GM12872 (cell line): ENCODE measurements around the gene ARAP2.

Experiments used
- TF ChIP-seq, protein P1 (sequence below): IDR thresholded peaks from 3 replicates; pipeline ENCODE4 v1.5.1; 2011; ENCODE audit warnings: low read depth, mild to moderate bottlenecking, low read length, moderate library complexity; ENCODE audit not compliant: insufficient read depth

Gene ARAP2

DNA sequence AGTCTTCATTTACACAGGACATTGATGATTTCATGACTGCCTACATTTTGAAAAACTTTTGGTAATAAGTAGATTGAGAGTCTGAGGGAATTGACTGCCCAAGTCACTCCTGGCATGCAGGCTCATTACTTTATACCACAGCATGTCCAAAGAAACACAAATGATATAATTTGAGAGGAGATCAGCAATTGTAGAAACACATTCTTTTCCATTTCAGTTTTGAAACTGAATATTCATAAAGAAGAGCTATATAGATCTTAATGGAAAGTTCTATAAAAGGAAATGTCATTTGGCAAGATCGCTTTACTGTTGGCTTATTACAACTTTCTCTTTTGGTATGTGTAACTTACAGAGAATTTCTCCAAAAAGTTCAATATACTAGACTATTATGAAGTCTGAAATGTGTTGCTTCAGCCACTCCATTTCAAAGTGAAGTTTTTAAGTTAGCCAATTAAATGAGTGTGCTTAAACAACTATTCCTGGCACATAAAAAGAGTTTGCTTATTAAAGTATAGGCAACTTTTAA lies 158.0 kb downstream of the ARAP2 start:
- TF ChIP-seq, protein P1, sequence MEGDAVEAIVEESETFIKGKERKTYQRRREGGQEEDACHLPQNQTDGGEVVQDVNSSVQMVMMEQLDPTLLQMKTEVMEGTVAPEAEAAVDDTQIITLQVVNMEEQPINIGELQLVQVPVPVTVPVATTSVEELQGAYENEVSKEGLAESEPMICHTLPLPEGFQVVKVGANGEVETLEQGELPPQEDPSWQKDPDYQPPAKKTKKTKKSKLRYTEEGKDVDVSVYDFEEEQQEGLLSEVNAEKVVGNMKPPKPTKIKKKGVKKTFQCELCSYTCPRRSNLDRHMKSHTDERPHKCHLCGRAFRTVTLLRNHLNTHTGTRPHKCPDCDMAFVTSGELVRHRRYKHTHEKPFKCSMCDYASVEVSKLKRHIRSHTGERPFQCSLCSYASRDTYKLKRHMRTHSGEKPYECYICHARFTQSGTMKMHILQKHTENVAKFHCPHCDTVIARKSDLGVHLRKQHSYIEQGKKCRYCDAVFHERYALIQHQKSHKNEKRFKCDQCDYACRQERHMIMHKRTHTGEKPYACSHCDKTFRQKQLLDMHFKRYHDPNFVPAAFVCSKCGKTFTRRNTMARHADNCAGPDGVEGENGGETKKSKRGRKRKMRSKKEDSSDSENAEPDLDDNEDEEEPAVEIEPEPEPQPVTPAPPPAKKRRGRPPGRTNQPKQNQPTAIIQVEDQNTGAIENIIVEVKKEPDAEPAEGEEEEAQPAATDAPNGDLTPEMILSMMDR = no peak

DNA sequence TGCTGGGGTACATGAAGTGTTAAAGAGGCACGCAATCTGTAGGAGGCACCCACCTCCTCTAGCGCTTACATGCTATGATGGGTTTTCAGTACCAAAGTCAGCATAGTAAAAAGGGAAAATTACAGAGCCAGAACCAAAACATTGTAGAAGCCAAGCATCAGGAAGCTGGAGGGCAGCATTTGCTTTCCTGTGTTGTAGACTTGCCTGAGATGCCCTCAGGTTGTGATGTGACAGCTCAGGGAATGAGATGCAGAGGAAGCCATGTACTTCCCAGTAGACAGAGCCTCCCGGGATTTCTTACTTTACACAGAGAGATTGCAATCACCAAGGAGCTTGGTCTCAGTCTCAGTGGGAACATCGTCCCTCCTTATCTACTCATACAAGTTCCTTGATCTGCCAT lies 161.5 kb downstream of the ARAP2 start:
- TF ChIP-seq, protein P1 = no peak

DNA sequence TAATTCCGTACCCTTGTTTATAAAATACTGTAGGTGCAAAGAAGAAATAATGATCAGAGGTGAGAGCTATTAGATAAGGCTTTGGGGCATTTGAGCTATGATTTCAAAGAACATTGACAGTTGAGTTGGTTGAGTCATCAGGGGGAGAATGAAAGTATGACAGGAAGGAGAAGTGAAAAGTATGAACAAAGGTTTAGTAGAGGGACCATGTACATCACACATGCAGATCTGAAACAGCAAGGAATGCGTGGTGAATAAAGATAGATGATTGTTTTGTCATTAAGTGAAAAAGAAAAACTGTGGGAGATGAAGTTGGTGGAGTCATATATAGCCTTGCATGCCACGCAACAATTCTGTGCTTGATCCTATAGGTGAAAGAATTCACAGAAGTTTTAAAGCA lies 163.1 kb downstream of the ARAP2 start:
- TF ChIP-seq, protein P1 = no peak

DNA sequence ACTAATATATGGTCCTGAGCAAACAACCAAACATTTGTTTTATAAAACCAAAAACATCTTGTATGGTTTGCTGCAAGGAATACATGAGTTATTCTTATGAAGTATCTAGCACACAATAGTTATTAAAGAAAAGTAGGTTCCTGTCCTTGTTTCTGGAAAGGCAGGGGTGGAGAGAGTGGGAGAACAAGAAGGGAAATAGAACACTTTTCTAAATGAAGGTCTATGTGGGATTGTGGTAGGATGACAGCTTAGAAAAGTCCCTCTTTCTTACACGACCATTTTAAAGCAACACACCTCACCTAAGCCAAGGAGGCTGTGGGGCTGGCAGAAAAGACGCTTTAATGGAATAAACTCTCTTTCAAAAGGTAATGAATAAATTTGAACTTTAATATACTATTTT lies 164.6 kb downstream of the ARAP2 start:
- TF ChIP-seq, protein P1 = no peak

DNA sequence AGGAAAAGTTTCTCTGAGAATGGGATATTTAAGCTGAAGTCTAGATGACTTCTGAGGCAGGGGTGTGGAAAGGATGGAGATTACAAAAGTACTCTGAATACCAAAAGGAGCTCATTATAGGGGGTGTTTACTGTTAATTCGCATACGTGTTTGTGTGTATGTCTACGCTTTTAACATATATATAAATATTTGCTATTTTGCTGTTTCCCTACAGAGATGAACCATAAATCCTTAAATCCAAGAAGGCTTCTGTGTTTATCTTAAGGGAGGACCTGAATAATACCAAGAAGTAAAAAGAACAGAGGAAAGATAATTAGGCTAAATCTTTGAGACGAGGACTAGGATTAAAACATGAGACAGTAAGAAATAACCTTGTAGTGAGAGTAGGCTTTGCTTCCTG lies 166.0 kb downstream of the ARAP2 start:
- TF ChIP-seq, protein P1 = no peak

DNA sequence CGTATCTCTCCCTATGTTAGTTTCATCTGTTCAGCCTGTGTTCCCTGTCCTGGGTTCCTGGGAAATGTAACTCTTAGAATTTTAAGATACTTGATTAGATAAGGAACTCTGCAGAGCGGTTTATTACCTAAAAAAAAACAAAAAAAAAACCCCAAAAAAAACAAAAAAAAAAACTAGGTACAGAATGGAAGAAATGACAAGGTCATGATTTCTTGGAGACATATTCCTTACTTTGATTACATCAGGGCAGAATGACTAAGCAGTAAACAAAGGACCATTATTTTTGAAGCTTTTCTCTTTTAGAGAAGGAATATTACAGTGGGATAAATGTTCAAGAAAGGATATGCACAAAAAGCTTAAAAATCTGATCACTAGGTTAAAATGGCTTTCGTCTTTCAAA lies 171.8 kb downstream of the ARAP2 start:
- TF ChIP-seq, protein P1 = no peak

DNA sequence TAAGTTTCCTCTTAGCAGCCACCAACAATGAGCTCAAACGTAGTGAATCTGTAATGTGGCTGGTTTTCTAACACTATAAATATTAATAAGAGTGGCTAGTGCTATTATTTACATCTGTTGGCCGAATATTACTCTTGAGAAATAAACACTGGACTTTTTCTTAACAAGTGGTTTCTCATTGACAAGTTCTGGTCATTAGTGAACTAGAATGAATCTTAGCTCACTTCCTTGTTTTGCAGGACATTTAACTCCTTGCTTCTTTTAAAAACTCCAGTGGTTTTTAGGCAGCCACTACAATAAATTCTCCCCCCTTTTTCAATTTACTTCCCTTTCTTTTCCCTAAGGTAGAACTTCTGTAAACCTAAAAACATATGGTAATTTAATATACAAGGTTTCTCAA lies 177.2 kb downstream of the ARAP2 start:
- TF ChIP-seq, protein P1 = no peak
